ENCODE results near the gene SUGP1.
A peak's percentile ranks its signal among the peaks of the same experiment; 100 is the strongest.
"Not testable (repeated sequence)": the region's sequence is repeated elsewhere in the genome, so short reads cannot be mapped to it uniquely, and the experiment has no call there.

SUGP1 gene

GRCh38 chr19:19320361-19321140, at the start of gene SUGP1, which contains the start of gene MAU2:
Gene SUGP1, minus strand, starts transcription at chr19:19320509. Its CDS starts 13 bp downstream, at chr19:19320496.
Gene MAU2, plus strand, starts transcription at chr19:19320829. Its CDS starts 31 bp downstream, at chr19:19320860.
- DNase-seq (ENCODE audit: extremely low read depth in 1 of 2, low read depth in 1 of 2): peak; percentile 82

- DNase-seq (ENCODE audit: extremely low read depth in 1 of 2, low read depth in 1 of 2): no peak
These were observed 47.8 kb upstream of the SUGP1 start for GRCh38 chr19:19368087-19368486.

GRCh38 chr19:19366434-19367396, 46.4 kb upstream of the SUGP1 start:
- DNase-seq (ENCODE audit: extremely low read depth in 1 of 2, low read depth in 1 of 2): peak; percentile 42 to 55

GRCh38 chr19:19362075-19362474, 41.8 kb upstream of the SUGP1 start:
- no peak for DNase-seq (ENCODE audit: extremely low read depth in 1 of 2, low read depth in 1 of 2)

- DNase-seq (ENCODE audit: extremely low read depth in 1 of 2, low read depth in 1 of 2): peak; percentile 44 to 65
These were observed 40.8 kb upstream of the SUGP1 start for GRCh38 chr19:19361075-19361594.

- no peak for DNase-seq (ENCODE audit: extremely low read depth in 1 of 2, low read depth in 1 of 2)
These were observed 36.7 kb upstream of the SUGP1 start for GRCh38 chr19:19356901-19357566.

GRCh38 chr19:19356500-19356899, 36.2 kb upstream of the SUGP1 start:
- DNase-seq (ENCODE audit: extremely low read depth in 1 of 2, low read depth in 1 of 2): no peak

GRCh38 chr19:19355606-19356139, 35.4 kb upstream of the SUGP1 start:
- DNase-seq (ENCODE audit: extremely low read depth in 1 of 2, low read depth in 1 of 2): no peak

- no peak for DNase-seq (ENCODE audit: extremely low read depth in 1 of 2, low read depth in 1 of 2)
These were observed 34.6 kb upstream of the SUGP1 start for GRCh38 chr19:19354932-19355331.

GRCh38 chr19:19354007-19354406, 33.7 kb upstream of the SUGP1 start:
- DNase-seq (ENCODE audit: extremely low read depth in 1 of 2, low read depth in 1 of 2): no peak

- no peak for DNase-seq (ENCODE audit: extremely low read depth in 1 of 2, low read depth in 1 of 2)
These were observed 32.5 kb upstream of the SUGP1 start for GRCh38 chr19:19352823-19353222.

- DNase-seq (ENCODE audit: extremely low read depth in 1 of 2, low read depth in 1 of 2): not testable (repeated sequence)
These were observed 30.4 kb upstream of the SUGP1 start for GRCh38 chr19:19350756-19351155.

- DNase-seq (ENCODE audit: extremely low read depth in 1 of 2, low read depth in 1 of 2): no peak
These were observed 29.1 kb upstream of the SUGP1 start for GRCh38 chr19:19349365-19349764.

GRCh38 chr19:19348266-19348665, 28.0 kb upstream of the SUGP1 start:
- no peak for DNase-seq (ENCODE audit: extremely low read depth in 1 of 2, low read depth in 1 of 2)

- no peak for DNase-seq (ENCODE audit: extremely low read depth in 1 of 2, low read depth in 1 of 2)
These were observed 27.2 kb upstream of the SUGP1 start for GRCh38 chr19:19347401-19348110.

- DNase-seq (ENCODE audit: extremely low read depth in 1 of 2, low read depth in 1 of 2): no peak
These were observed 25.7 kb upstream of the SUGP1 start for GRCh38 chr19:19345970-19346369.

- DNase-seq (ENCODE audit: extremely low read depth in 1 of 2, low read depth in 1 of 2): no peak
These were observed 24.9 kb upstream of the SUGP1 start for GRCh38 chr19:19345232-19345631.

GRCh38 chr19:19343762-19344161, 23.5 kb upstream of the SUGP1 start:
- DNase-seq (ENCODE audit: extremely low read depth in 1 of 2, low read depth in 1 of 2): no peak

GRCh38 chr19:19343016-19343362, 22.7 kb upstream of the SUGP1 start:
- no peak for DNase-seq (ENCODE audit: extremely low read depth in 1 of 2, low read depth in 1 of 2)

Measured in stimulated activated CD8-positive, alpha-beta memory T cell treated with anti-CD3 and anti-CD28 coated beads, Interleukin-7, amount 100 ng/mL, for 48 hours (primary cell).